AG04450 (cell line): ENCODE results near the gene L3MBTL1. TPM values are rescaled to one million over a fixed set of nuclear protein-coding genes. Genes with fewer than 3 reads are reported as not detected.

ENCODE experiments used
- CTCF ChIA-PET: fragments of 300-600, 350-600 bp; formaldehyde crosslinking; extraction: SDS; loops from one replicate; lab custom pipeline; 2022; ENCODE audit warnings: antibody characterized with exemption, inconsistent platforms; lab: Charles Lee
- POLR2A ChIA-PET: fragments of 350-600 bp; formaldehyde crosslinking; extraction: SDS; loops from one replicate; lab custom pipeline; 2021; ENCODE audit warnings: antibody characterized with exemption, inconsistent platforms; lab: Yijun Ruan, JAX
- DNase-seq: peaks from one replicate; pipeline ENCODE4 v3.0.0-alpha.2; 2011; ENCODE audit warnings: low read depth, low spot score
- H3K27ac ChIP-seq: one replicate; pipeline ENCODE4 v1.5.1; 2012; ENCODE audit warnings: low read depth, low read length, control low read depth
- H3K27me3 ChIP-seq: one replicate; pipeline ENCODE4 v1.6.0; 2012; ENCODE audit warnings: low read length; ENCODE audit not compliant: control insufficient read depth, insufficient read depth
- H3K4me3 ChIP-seq: 2 replicates; pipeline ENCODE4 v1.5.1; 2011; ENCODE audit warnings: mild to moderate bottlenecking, low read depth, low read length, control low read depth
- H3K9me3 ChIP-seq: 2 replicates; pipeline ENCODE4 v1.5.1; 2012; ENCODE audit warnings: low read length; ENCODE audit not compliant: control insufficient read depth, insufficient read depth
- CTCF ChIP-seq: IDR thresholded peaks from 2 replicates; pipeline ENCODE4 v1.5.1; 2011; ENCODE audit warnings: low read depth, low read length, control low read depth, inconsistent platforms
- polyA plus RNA-seq: library from polyadenylated mRNA; depleted of rRNA; stranded (reverse); fragments of >200 nt; gene quantifications from 2 replicates; pipeline ENCODE4 v1.2.3, GENCODE V29; 2011

Gene L3MBTL1
- polyA plus RNA-seq, 1 experiment = 3.0 TPM

GRCh38 chr20:43513372-43513930 is 6.0 kb downstream of the L3MBTL1 start:
- peaks cover 8% of the 10 kb centered on the region; the same call in 1 of the 2 replicates for H3K9me3 ChIP-seq
- no peak for DNase-seq
- H3K27me3 ChIP-seq = peaks cover 3% of the 10 kb centered on the region
- peak overlapping the region; percentile 62 for H3K4me3 ChIP-seq
- ChIA-PET POLR2A (interaction anchor here (0.6 to 3.0 kb wide), 3 partner anchors 47 to 224 kb away, joined by 6 to 31 read pairs (median 9); partner anchors contain the start of gene SRSF6), CTCF (no interaction called here)
- no peak overlapping the region for H3K27ac ChIP-seq
- no peak for TF ChIP-seq CTCF

GRCh38 chr20:43513931-43514647 is 6.6 kb downstream of the L3MBTL1 start:
- Histone ChIP-seq H3K27me3 (peaks cover 3% of the 10 kb centered on the region), H3K9me3 (peaks cover 8% of the 10 kb centered on the region; the same call in 1 of the 2 replicates), H3K4me3 (peak overlapping the region; percentile 71), H3K27ac (peak overlapping the region; percentile 31)
- CTCF ChIA-PET = no interaction called here
- TF ChIP-seq CTCF = peak; percentile 40
- peak; percentile 97 for DNase-seq
- POLR2A ChIA-PET = interaction anchor here (0.6 to 3.0 kb wide), 4 partner anchors 48 to 600 kb away, joined by 4 to 31 read pairs (median 8); partner anchors contain the start of gene SRSF6

- POLR2A ChIA-PET = interaction anchor here (0.7 to 3.0 kb wide), 3 partner anchors 48 to 599 kb away, joined by 4 to 31 read pairs (median 6); partner anchors contain the start of gene SRSF6
- TF ChIP-seq CTCF = no peak
- no peak for DNase-seq
- Histone ChIP-seq H3K27me3 (no peaks in the 10 kb centered on the region), H3K27ac (peak overlapping the region; percentile 31), H3K4me3 (peak overlapping the region; percentile 71), H3K9me3 (peaks cover 8% of the 10 kb centered on the region; the same call in 1 of the 2 replicates)
- CTCF ChIA-PET = interaction anchor here (1.3 kb wide), 1 partner anchor 66 kb away, joined by 4 read pairs; no protein-coding TSS in a partner anchor
Observed at GRCh38 chr20:43514648-43514999, 7.1 kb downstream of the L3MBTL1 start.

- DNase-seq = no peak
- ChIA-PET CTCF (interaction anchor here (0.6 to 1.3 kb wide), 4 partner anchors 10 to 67 kb away, joined by 3 to 4 read pairs (median 3); no protein-coding TSS in a partner anchor), POLR2A (interaction anchor here (3.0 kb wide), 1 partner anchor 58 kb away, joined by 31 read pairs; the partner anchor contains the start of gene SRSF6)
- H3K4me3 ChIP-seq = peak overlapping the region; percentile 0; the same call in 1 of the 2 replicates
- TF ChIP-seq CTCF = no peak
- H3K27me3 ChIP-seq = no peaks in the 10 kb centered on the region
- H3K27ac ChIP-seq = no peak overlapping the region
- peaks cover 8% of the 10 kb centered on the region; the same call in 1 of the 2 replicates for H3K9me3 ChIP-seq
Observed at GRCh38 chr20:43515628-43516027, 8.1 kb downstream of the L3MBTL1 start.
